Myocyte (in vitro differentiated cells): ENCODE measurements around the gene MAPK8IP3. TPM values are rescaled to one million over a fixed set of nuclear protein-coding genes. Genes with fewer than 3 reads are reported as not detected.
"Not testable (repeated sequence)": the region's sequence is repeated elsewhere in the genome, so short reads cannot be mapped to it uniquely, and the experiment has no call there.

Experiments used
- DNase-seq: peaks from one replicate; pipeline ENCODE4 v3.0.0-alpha.2; 2012; ENCODE audit warnings: low read depth
- total RNA-seq: library from RNA; depleted of rRNA; stranded (reverse); fragments of >200 nt; gene quantifications from 2 replicates; pipeline ENCODE4 v1.2.3, GENCODE V29; 2014

MAPK8IP3 gene
- total RNA-seq, 1 donor from 2014 or later = 108 TPM

GRCh38 chr16:1708083-1708767 is 2.2 kb downstream of the MAPK8IP3 start:
- no peak for DNase-seq

- DNase-seq = peak; percentile 84
These were observed 2.8 kb downstream of the MAPK8IP3 start for GRCh38 chr16:1708768-1709180.

GRCh38 chr16:1709356-1709755 is 3.4 kb downstream of the MAPK8IP3 start:
- DNase-seq = no peak

GRCh38 chr16:1710811-1711507 is 5.0 kb downstream of the MAPK8IP3 start:
- no peak for DNase-seq

GRCh38 chr16:1712791-1713261 is 6.8 kb downstream of the MAPK8IP3 start:
- no peak for DNase-seq

GRCh38 chr16:1713331-1713730 is 7.3 kb downstream of the MAPK8IP3 start:
- DNase-seq = no peak

GRCh38 chr16:1713933-1714332 is 7.9 kb downstream of the MAPK8IP3 start:
- no peak for DNase-seq

GRCh38 chr16:1715220-1715619 is 9.2 kb downstream of the MAPK8IP3 start:
- no peak for DNase-seq

DNA sequence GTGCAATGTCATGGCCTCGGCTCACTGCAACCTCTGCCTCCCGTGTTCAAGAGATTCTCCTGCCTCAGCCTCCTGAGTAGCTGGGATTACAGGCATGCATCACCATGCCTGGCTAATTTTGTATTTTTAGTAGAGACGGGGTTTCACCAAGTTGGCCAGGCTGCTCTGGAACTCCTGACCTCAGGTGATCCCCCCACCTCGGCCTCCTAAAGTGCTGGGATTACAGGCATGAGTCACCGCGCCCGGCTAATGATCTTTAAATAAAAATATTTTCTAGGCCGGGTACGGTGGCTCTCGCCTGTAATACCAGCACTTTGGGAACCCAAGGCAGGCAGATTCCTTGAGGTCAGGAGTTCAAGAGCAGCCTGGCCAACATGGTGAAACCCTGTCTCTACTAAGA is 12.2 kb downstream of the MAPK8IP3 start:
- DNase-seq = not testable (repeated sequence)

DNA sequence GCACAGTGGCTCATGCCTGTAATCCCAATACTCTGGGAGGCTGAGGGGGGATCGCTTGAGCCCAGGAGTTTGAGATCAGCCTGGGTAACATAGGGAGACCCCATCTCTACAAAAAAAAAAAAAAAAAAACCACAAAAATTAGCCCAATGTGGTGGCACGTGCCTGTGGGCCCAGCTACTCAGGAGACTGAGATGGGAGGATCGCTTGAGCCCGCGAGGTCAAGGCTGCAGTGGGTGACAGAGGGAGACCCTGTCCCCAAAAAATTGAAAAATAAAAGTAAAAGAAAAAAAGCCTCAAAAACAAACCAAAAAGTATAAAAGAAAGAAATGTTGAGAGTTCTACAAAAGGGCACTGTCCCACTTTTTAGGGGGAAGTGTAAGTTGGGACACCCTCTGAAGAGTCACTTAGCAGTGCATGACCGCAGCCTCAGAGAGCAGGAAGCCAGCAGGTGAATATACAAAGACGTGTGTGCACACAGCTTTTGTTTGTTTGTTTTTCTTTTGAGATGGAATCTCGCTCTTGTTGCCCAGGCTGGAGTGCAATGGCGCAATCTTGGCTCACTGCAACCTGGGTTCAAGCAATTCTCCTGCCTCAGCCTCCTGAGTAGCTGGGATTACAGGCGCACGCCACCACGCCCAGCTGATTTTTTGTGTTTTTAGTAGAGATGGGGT is 13.7 kb downstream of the MAPK8IP3 start:
- DNase-seq = not testable (repeated sequence)

- DNase-seq = no peak
These were observed 15.4 kb downstream of the MAPK8IP3 start for GRCh38 chr16:1721372-1721771.

GRCh38 chr16:1723450-1724147 is 17.6 kb downstream of the MAPK8IP3 start:
- DNase-seq = peak; percentile 62

DNA sequence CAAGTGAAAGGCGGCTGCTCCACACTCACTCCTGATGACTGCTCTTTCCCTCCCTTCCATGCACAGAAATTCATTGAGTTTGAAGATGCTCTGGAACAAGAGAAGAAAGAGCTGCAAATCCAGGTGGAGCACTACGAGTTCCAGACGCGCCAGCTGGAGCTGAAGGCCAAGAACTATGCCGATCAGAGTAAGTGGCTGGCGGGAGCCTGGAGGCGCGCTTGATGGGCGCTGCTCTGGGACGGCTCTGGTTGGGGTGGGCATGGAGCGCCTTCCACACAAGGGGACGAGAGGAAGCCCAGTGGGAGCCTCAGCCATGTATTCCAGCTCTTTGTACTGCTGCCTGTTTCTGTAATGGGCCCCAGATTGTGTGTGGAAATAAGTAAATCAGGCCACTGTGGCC is 18.5 kb downstream of the MAPK8IP3 start:
- DNase-seq = no peak

GRCh38 chr16:1726661-1727502 is 20.9 kb downstream of the MAPK8IP3 start:
- DNase-seq = no peak

DNA sequence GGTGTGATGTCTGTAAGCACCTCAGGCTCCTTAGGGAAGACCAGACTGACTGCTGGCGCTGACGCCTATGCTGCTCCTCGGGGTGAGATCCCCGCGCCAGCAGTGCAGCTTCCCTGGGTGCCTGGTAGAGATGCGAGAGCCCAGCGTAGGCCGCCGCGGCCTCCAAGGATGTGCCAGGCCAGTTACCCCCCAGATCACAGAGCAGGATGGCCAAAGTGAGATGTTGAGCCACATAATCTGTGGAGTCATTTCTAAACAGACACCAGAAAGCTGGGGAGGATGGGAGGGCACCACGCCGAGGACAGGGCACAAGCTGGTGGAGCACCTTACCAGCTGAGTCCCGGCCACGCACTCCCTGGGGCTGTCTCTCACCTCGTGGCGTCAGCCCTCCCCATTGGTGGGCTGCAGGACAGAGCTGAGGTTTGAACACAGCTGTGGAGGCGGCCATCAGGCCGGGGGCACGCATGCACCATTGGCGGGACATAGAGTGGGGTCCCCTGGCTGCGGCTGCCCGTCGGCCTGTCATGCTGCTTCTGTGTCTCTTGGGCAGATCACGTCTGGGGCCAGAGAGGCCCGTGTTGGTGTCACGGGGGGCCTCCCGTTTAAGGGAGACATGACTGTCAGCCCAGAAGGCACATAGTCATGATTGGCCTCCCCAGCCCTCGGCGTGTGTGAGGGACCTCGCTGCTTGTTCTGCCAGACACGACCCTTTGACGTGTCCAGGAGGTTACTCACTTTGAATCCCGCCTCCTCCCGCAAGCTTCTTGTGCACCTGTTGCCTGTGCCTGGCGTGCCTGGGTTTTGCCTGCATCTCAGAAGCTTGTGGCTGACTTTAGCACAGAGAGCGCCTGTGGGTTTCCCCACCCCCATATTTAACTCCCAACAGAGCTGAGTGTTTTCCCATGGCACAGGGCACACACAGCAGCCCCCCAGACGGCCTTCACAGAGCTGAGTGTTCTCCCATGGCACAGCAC is 21.9 kb downstream of the MAPK8IP3 start:
- peak; percentile 74 for DNase-seq

GRCh38 chr16:1729026-1729425 is 23.0 kb downstream of the MAPK8IP3 start:
- DNase-seq = no peak

DNA sequence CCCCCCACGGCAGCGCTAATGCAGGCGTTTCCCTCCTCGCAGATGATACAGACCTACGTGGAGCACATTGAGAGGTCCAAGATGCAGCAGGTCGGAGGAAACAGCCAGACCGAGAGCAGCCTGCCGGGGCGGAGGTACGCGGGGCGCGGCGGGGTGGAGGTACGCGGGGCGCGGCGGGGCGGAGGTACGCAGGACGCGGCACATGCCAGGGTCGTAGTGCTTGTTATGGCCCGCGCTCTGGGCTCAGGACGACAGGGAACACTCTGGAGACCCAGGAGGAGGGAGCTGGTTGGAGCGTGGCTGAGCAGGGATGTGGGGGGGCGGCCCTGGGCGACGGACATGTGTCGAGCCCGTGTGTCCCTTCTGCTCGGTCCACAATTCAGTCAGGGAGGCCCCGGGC is 23.4 kb downstream of the MAPK8IP3 start:
- no peak for DNase-seq

GRCh38 chr16:1731073-1731472 is 25.1 kb downstream of the MAPK8IP3 start:
- no peak for DNase-seq

DNA sequence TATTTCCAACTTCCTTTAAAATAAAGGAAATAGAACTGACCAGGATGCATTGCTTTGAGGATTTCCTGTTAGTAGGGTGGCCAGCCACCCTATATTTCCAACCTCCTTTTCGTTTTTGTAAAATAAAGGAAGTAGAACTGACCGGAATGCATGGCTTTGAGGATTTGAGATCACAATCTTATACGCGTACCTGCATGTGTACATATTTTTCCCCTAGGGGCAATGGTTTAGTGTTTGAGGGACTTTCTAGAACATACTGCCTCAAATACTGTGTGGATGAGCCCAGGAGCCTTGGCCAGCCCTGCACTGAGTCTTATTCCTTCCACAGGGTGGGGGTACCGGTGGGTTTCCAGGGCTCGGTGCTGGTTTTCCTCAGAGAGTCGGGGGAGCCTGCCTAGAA is 25.6 kb downstream of the MAPK8IP3 start:
- DNase-seq = no peak
